HG03432 (cell line): ENCODE results near the gene RBFOX2.
"Not testable (repeated sequence)": the region's sequence is repeated elsewhere in the genome, so short reads cannot be mapped to it uniquely, and the experiment has no call there.

Experiments used
- ATAC-seq: cut with Tn5 transposase; IDR thresholded peaks from one replicate; pipeline ENCODE4 v1.9.1; 2021; ENCODE audit warnings: mild to moderate bottlenecking, moderate library complexity; ENCODE audit not compliant: unreplicated experiment

RBFOX2 gene

GRCh38 chr22:36042240-36042639 is 13.6 kb upstream of the RBFOX2 start:
- ATAC-seq = no peak

GRCh38 chr22:36039125-36039524 is 10.5 kb upstream of the RBFOX2 start:
- no peak for ATAC-seq

GRCh38 chr22:36037102-36037758 is 8.6 kb upstream of the RBFOX2 start:
- ATAC-seq = no peak

GRCh38 chr22:36036167-36036624 is 7.6 kb upstream of the RBFOX2 start:
- no peak for ATAC-seq

GRCh38 chr22:36032611-36033010 is 4.0 kb upstream of the RBFOX2 start:
- no peak for ATAC-seq

GRCh38 chr22:36029406-36029755 is 757 bp upstream of the RBFOX2 start:
- ATAC-seq = no peak

- ATAC-seq = peak; percentile 19
These were observed 534 bp downstream of the RBFOX2 start for GRCh38 chr22:36027935-36028645.

GRCh38 chr22:36027579-36027934 is 1.1 kb downstream of the RBFOX2 start:
- ATAC-seq = no peak

- no peak for ATAC-seq
These were observed 1.9 kb downstream of the RBFOX2 start for GRCh38 chr22:36026741-36027140.

GRCh38 chr22:36022697-36023096 is 5.9 kb downstream of the RBFOX2 start:
- ATAC-seq = no peak

- no peak for ATAC-seq
These were observed 6.5 kb downstream of the RBFOX2 start for GRCh38 chr22:36022162-36022561.

GRCh38 chr22:36021606-36022153 is 6.9 kb downstream of the RBFOX2 start:
- ATAC-seq = no peak

- not testable (repeated sequence) for ATAC-seq
These were observed 7.8 kb downstream of the RBFOX2 start for GRCh38 chr22:36020865-36021264.

- ATAC-seq = no peak
These were observed 11.0 kb downstream of the RBFOX2 start for GRCh38 chr22:36017651-36018091.

- ATAC-seq = no peak
These were observed 11.9 kb downstream of the RBFOX2 start for GRCh38 chr22:36016684-36017083.

- ATAC-seq = no peak
These were observed 12.7 kb downstream of the RBFOX2 start for GRCh38 chr22:36015811-36016529.

GRCh38 chr22:36015155-36015810 is 13.3 kb downstream of the RBFOX2 start:
- no peak for ATAC-seq

GRCh38 chr22:36014546-36015074 is 14.0 kb downstream of the RBFOX2 start:
- ATAC-seq = no peak

- no peak for ATAC-seq
These were observed 16.3 kb downstream of the RBFOX2 start for GRCh38 chr22:36012332-36012731.

- no peak for ATAC-seq
These were observed 17.7 kb downstream of the RBFOX2 start for GRCh38 chr22:36010882-36011281.

- ATAC-seq = no peak
These were observed 18.5 kb downstream of the RBFOX2 start for GRCh38 chr22:36010090-36010489.
